ENCODE data around the gene STON1.
"Not testable (repeated sequence)": the region's sequence is repeated elsewhere in the genome, so short reads cannot be mapped to it uniquely, and the experiment has no call there.

The STON1 gene

DNA sequence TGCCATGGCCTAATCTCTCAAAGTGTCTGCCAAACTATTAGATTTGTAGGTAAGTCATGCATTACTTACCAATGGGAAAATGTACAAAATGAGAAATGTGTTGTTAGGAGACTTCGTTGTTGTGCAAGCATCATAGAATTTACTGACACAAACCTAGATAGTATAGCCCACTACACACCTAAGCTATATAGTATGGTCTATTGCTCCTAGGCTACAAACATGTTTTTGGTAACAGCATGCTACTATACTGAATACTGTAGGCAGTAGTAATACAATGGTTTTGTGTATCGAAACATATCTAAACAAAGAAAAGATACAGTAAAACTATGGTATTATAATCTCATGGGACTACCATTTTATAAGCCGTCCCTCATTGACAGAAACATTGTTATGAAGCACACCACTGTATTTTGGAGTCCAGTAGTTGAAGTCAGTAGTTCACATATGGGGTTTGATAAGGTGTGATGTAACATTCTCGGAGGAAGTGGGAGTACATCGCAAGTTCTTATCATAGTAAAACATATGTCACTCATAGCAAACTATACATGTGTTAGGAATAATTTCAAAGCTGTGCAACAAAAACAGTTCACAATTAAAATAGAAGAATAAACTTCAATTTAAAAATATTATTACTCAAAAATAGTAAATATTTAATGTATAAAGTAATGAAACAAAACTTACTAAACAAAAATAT lies 75.7 kb downstream of the STON1 start:
- H3K27ac ChIP-seq (ENCODE audit: insufficient read depth, low read length, poor library complexity, severe bottlenecking), result no peak overlapping the region
- H3K9me3 ChIP-seq (ENCODE audit: control insufficient read depth, low read length), result no peaks in the 10 kb centered on the region
- no peaks in the 10 kb centered on the region for H3K4me1 ChIP-seq (ENCODE audit: control insufficient read depth, insufficient read depth, low read length, poor library complexity, severe bottlenecking)
- no peak overlapping the region for H3K4me3 ChIP-seq (ENCODE audit: insufficient read depth, low read depth, low read length, poor library complexity, severe bottlenecking)
- H3K36me3 ChIP-seq (ENCODE audit: control insufficient read depth, insufficient read depth, low read length), result no peaks in the 10 kb centered on the region
- H3K27me3 ChIP-seq (replicated peaks; ENCODE audit: control insufficient read depth, insufficient read depth, low read length, poor library complexity, severe bottlenecking), result no peaks in the 10 kb centered on the region
- no peak for DNase-seq

DNA sequence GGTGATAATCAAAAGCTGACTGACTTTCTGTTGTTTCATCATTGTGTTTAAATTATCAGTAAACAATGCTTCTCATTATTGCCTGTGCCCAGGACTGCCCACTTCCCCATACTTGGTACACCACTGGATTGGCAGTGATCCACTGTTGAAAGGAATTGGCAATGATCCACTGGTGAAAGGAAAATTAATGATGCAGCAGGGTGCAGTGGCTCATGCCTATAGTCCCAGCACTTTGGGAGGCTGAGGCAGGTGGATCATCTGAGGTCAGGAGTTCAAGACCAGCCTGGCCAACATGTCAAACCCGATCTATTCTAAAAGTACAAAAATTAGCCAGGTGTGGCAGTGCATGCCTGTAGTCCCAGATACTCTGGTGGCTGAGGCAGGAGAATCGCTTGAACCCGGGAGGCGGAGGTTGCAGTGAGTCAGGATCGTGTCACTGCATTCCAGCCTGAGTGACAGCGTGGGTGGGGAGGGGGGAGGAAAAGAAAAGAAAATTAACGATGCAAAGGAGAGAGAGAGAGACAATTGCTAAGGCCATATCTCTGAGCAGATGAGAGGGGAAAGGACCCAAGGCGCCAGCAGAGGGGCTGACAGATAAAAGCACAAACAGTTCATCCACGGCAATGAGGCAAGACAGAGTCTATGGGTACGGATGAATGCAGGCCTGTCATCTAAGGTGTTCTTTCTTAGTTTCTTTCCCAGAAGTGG lies 77.5 kb downstream of the STON1 start:
- DNase-seq, result no peak
- Histone ChIP-seq H3K27ac (ENCODE audit: insufficient read depth, low read length, poor library complexity, severe bottlenecking) (no peak overlapping the region), H3K27me3 (replicated peaks; ENCODE audit: control insufficient read depth, insufficient read depth, low read length, poor library complexity, severe bottlenecking) (no peaks in the 10 kb centered on the region), H3K4me3 (ENCODE audit: insufficient read depth, low read depth, low read length, poor library complexity, severe bottlenecking) (no peak overlapping the region), H3K9me3 (ENCODE audit: control insufficient read depth, low read length) (no peaks in the 10 kb centered on the region), H3K4me1 (ENCODE audit: control insufficient read depth, insufficient read depth, low read length, poor library complexity, severe bottlenecking) (no peaks in the 10 kb centered on the region), H3K36me3 (ENCODE audit: control insufficient read depth, insufficient read depth, low read length) (no peaks in the 10 kb centered on the region)

GRCh38 chr2:48613211-48613610 lies 83.3 kb downstream of the STON1 start:
- Histone ChIP-seq H3K4me1 (ENCODE audit: control insufficient read depth, insufficient read depth, low read length, poor library complexity, severe bottlenecking) (no peaks in the 10 kb centered on the region), H3K27ac (ENCODE audit: insufficient read depth, low read length, poor library complexity, severe bottlenecking) (no peak overlapping the region), H3K9me3 (ENCODE audit: control insufficient read depth, low read length) (no peaks in the 10 kb centered on the region), H3K27me3 (replicated peaks; ENCODE audit: control insufficient read depth, insufficient read depth, low read length, poor library complexity, severe bottlenecking) (no peaks in the 10 kb centered on the region), H3K36me3 (ENCODE audit: control insufficient read depth, insufficient read depth, low read length) (no peaks in the 10 kb centered on the region), H3K4me3 (ENCODE audit: insufficient read depth, low read depth, low read length, poor library complexity, severe bottlenecking) (no peak overlapping the region)
- no peak for DNase-seq

- H3K4me3 ChIP-seq (ENCODE audit: insufficient read depth, low read depth, low read length, poor library complexity, severe bottlenecking); H3K27me3 ChIP-seq (replicated peaks; ENCODE audit: control insufficient read depth, insufficient read depth, low read length, poor library complexity, severe bottlenecking); H3K9me3 ChIP-seq (ENCODE audit: control insufficient read depth, low read length); H3K36me3 ChIP-seq (ENCODE audit: control insufficient read depth, insufficient read depth, low read length); H3K4me1 ChIP-seq (ENCODE audit: control insufficient read depth, insufficient read depth, low read length, poor library complexity, severe bottlenecking); H3K27ac ChIP-seq (ENCODE audit: insufficient read depth, low read length, poor library complexity, severe bottlenecking); DNase-seq: not testable (repeated sequence)
Measured at GRCh38 chr2:48614581-48614980, 84.6 kb downstream of the STON1 start.

DNA sequence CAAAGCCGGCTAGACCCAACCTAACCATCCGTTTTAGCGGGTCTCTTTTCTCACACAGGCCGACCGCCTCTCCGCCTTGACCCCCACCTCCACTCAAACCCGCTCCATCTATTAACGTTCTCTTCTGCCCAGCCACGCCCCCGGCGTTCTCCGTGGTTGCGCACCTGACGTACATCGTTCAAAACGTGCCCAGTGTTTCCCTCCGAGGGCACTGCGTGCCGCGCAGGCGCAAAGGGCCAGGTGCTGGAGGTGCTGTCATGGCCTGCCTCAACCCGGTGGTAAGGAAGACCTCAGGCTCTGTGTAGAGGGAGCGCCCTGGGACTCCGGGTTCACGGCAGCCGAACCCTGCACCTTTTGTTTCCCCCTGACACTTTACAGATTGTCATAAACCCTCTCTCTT lies 87.7 kb downstream of the STON1 start, which contains the start of gene GTF2A1L:
Gene GTF2A1L (plus strand): TSS at position 239 of the 400 bp plus-strand sequence. CDS start 19 bp downstream, at position 258.
- DNase-seq, result no peak
- H3K27me3 ChIP-seq (replicated peaks; ENCODE audit: control insufficient read depth, insufficient read depth, low read length, poor library complexity, severe bottlenecking), result no peaks in the 10 kb centered on the region

DNA sequence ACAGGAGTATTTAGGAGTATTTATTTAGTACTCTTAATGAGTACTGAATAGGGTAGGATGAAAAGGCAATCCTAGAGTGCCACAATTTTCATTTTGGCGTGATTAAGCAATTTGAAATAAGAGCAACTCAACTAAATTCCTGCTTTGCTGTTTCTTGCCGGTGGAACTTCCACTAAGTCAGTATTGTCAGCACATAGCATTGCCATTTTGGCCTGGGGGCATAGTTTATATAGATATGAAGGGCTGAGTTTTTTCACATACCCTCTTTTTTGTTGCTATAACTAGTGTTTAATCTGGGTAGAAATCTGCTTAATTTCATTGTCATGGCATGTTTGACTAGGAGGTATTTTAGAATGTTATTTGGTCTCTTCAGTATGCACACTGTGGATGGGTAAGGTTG lies 89.6 kb downstream of the STON1 start:
- H3K9me3 ChIP-seq (ENCODE audit: control insufficient read depth, low read length), result no peaks in the 10 kb centered on the region
- no peaks in the 10 kb centered on the region for H3K36me3 ChIP-seq (ENCODE audit: control insufficient read depth, insufficient read depth, low read length)
- no peak for DNase-seq
- no peak overlapping the region for H3K27ac ChIP-seq (ENCODE audit: insufficient read depth, low read length, poor library complexity, severe bottlenecking)
- H3K4me3 ChIP-seq (ENCODE audit: insufficient read depth, low read depth, low read length, poor library complexity, severe bottlenecking), result no peak overlapping the region
- no peaks in the 10 kb centered on the region for H3K4me1 ChIP-seq (ENCODE audit: control insufficient read depth, insufficient read depth, low read length, poor library complexity, severe bottlenecking)
- no peaks in the 10 kb centered on the region for H3K27me3 ChIP-seq (replicated peaks; ENCODE audit: control insufficient read depth, insufficient read depth, low read length, poor library complexity, severe bottlenecking)

More for the DNA sequence above, 87.7 kb downstream of the STON1 start, which contains the start of gene GTF2A1L:
- Histone ChIP-seq H3K9me3 (ENCODE audit: control insufficient read depth, low read length) (no peaks in the 10 kb centered on the region), H3K4me3 (ENCODE audit: insufficient read depth, low read depth, low read length, poor library complexity, severe bottlenecking) (no peak within 1 kb of the TSS), H3K4me1 (ENCODE audit: control insufficient read depth, insufficient read depth, low read length, poor library complexity, severe bottlenecking) (no peaks in the 10 kb centered on the region), H3K27ac (ENCODE audit: insufficient read depth, low read length, poor library complexity, severe bottlenecking) (no peak within 1 kb of the TSS), H3K36me3 (ENCODE audit: control insufficient read depth, insufficient read depth, low read length) (no peaks in the 10 kb centered on the region)

DNA sequence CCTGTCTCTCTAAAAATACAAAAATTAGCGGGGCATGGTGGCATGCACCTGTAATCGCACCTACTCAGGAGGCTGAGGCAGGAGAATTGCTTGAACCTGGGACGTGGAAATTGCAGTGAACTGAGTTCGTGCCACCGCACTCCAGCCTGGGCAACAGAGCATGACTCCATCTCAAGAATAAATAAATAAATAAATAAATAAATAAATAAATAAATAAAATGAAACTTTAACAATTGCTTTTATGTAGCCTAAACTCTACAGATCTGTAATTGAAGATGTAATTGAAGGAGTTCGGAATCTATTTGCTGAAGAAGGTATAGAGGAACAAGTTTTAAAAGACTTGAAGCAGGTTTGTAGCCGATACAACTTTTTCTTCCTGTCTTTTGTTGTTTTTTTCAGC lies 90.7 kb downstream of the STON1 start:
- no peaks in the 10 kb centered on the region for H3K27me3 ChIP-seq (replicated peaks; ENCODE audit: control insufficient read depth, insufficient read depth, low read length, poor library complexity, severe bottlenecking)
- H3K36me3 ChIP-seq (ENCODE audit: control insufficient read depth, insufficient read depth, low read length), result no peaks in the 10 kb centered on the region
- H3K27ac ChIP-seq (ENCODE audit: insufficient read depth, low read length, poor library complexity, severe bottlenecking), result no peak overlapping the region
- H3K4me3 ChIP-seq (ENCODE audit: insufficient read depth, low read depth, low read length, poor library complexity, severe bottlenecking), result no peak overlapping the region
- no peaks in the 10 kb centered on the region for H3K4me1 ChIP-seq (ENCODE audit: control insufficient read depth, insufficient read depth, low read length, poor library complexity, severe bottlenecking)
- no peaks in the 10 kb centered on the region for H3K9me3 ChIP-seq (ENCODE audit: control insufficient read depth, low read length)
- no peak for DNase-seq

DNA sequence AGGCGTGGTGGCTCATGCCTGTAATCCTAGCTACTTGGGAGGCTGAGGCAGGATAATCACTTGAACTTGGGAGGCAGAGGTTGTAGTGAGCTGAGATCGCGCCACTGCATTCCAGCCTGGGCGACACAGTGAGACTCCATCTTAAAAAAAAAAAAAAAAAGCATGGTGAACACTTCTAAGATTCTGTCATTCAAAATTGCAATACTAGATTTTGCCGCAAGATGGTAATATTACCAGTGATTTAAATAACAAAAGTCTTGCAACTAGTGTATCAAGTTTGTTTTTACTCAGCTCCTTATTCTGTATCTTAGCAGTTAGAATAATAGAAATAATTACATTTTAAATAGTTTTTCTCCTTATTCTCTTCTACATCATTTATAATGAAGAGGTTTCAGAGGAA lies 92.7 kb downstream of the STON1 start:
- H3K4me3 ChIP-seq (ENCODE audit: insufficient read depth, low read depth, low read length, poor library complexity, severe bottlenecking); H3K36me3 ChIP-seq (ENCODE audit: control insufficient read depth, insufficient read depth, low read length); H3K27ac ChIP-seq (ENCODE audit: insufficient read depth, low read length, poor library complexity, severe bottlenecking); DNase-seq; H3K27me3 ChIP-seq (replicated peaks; ENCODE audit: control insufficient read depth, insufficient read depth, low read length, poor library complexity, severe bottlenecking); H3K9me3 ChIP-seq (ENCODE audit: control insufficient read depth, low read length); H3K4me1 ChIP-seq (ENCODE audit: control insufficient read depth, insufficient read depth, low read length, poor library complexity, severe bottlenecking): not testable (repeated sequence)

DNA sequence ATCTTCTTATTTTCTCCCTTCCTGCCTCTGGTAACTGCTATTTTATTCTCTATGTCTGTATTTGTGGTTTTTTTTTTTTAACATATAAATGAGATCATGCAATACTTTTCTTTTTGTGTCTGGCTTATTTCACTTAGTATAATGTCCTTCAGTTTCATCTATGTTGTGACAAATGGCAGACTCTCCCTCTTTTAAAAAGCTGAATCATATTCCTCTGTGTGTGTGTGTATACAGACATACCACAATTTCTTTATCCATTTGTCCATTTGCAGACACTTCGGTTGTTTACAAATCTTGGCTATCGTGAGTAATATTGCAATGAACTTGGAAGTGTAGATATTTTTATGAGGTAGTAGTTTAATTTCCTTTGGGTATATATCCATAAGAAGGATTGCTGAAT lies 94.7 kb downstream of the STON1 start:
- no peaks in the 10 kb centered on the region for H3K27me3 ChIP-seq (replicated peaks; ENCODE audit: control insufficient read depth, insufficient read depth, low read length, poor library complexity, severe bottlenecking)
- no peak overlapping the region for H3K4me3 ChIP-seq (ENCODE audit: insufficient read depth, low read depth, low read length, poor library complexity, severe bottlenecking)
- DNase-seq, result no peak
- H3K27ac ChIP-seq (ENCODE audit: insufficient read depth, low read length, poor library complexity, severe bottlenecking), result no peak overlapping the region
- no peaks in the 10 kb centered on the region for H3K9me3 ChIP-seq (ENCODE audit: control insufficient read depth, low read length)
- no peaks in the 10 kb centered on the region for H3K4me1 ChIP-seq (ENCODE audit: control insufficient read depth, insufficient read depth, low read length, poor library complexity, severe bottlenecking)
- no peaks in the 10 kb centered on the region for H3K36me3 ChIP-seq (ENCODE audit: control insufficient read depth, insufficient read depth, low read length)

DNA sequence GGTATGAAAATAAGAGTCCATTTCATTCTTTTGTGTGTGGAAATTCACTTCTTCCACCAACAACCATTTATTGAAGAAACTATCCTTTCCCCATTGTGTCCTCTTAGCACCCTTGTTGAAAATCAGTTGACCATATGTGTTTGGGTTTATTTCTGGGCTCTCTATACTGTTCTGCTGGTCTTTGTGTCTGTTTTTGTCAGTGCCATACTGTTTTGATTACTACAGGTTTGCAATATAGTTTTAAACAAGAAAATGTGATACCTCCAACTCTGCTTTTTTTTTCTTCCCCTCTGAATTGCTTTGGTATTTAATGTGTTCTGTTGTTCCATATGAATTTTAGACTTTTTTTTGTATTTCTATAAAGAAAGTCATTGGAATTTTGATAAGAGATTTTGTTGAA lies 96.1 kb downstream of the STON1 start:
- Histone ChIP-seq H3K4me1 (ENCODE audit: control insufficient read depth, insufficient read depth, low read length, poor library complexity, severe bottlenecking) (no peaks in the 10 kb centered on the region), H3K4me3 (ENCODE audit: insufficient read depth, low read depth, low read length, poor library complexity, severe bottlenecking) (no peak overlapping the region), H3K27me3 (replicated peaks; ENCODE audit: control insufficient read depth, insufficient read depth, low read length, poor library complexity, severe bottlenecking) (no peaks in the 10 kb centered on the region), H3K27ac (ENCODE audit: insufficient read depth, low read length, poor library complexity, severe bottlenecking) (no peak overlapping the region), H3K36me3 (ENCODE audit: control insufficient read depth, insufficient read depth, low read length) (no peaks in the 10 kb centered on the region), H3K9me3 (ENCODE audit: control insufficient read depth, low read length) (no peaks in the 10 kb centered on the region)
- DNase-seq, result no peak

Measured in effector memory CD4-positive, alpha-beta T cell (primary cell).